ENCODE measurements around the gene MAP2K1.

Gene MAP2K1

GRCh38 chr15:66505818-66506217 lies 119.1 kb downstream of the MAP2K1 start:
- TF ChIP-seq, protein P1, sequence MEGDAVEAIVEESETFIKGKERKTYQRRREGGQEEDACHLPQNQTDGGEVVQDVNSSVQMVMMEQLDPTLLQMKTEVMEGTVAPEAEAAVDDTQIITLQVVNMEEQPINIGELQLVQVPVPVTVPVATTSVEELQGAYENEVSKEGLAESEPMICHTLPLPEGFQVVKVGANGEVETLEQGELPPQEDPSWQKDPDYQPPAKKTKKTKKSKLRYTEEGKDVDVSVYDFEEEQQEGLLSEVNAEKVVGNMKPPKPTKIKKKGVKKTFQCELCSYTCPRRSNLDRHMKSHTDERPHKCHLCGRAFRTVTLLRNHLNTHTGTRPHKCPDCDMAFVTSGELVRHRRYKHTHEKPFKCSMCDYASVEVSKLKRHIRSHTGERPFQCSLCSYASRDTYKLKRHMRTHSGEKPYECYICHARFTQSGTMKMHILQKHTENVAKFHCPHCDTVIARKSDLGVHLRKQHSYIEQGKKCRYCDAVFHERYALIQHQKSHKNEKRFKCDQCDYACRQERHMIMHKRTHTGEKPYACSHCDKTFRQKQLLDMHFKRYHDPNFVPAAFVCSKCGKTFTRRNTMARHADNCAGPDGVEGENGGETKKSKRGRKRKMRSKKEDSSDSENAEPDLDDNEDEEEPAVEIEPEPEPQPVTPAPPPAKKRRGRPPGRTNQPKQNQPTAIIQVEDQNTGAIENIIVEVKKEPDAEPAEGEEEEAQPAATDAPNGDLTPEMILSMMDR (IDR thresholded peaks at IDR 0.05; ENCODE audit: borderline replicate concordance, control extremely low read depth, extremely low read depth, insufficient read depth, missing control alignments), result no peak
- DNase-seq (ENCODE audit: low spot score), result no peak
- in situ Hi-C loops (cut with MboI; ENCODE audit: low sequenced_read_pairs, unreplicated experiment), result no loop called here

DNA sequence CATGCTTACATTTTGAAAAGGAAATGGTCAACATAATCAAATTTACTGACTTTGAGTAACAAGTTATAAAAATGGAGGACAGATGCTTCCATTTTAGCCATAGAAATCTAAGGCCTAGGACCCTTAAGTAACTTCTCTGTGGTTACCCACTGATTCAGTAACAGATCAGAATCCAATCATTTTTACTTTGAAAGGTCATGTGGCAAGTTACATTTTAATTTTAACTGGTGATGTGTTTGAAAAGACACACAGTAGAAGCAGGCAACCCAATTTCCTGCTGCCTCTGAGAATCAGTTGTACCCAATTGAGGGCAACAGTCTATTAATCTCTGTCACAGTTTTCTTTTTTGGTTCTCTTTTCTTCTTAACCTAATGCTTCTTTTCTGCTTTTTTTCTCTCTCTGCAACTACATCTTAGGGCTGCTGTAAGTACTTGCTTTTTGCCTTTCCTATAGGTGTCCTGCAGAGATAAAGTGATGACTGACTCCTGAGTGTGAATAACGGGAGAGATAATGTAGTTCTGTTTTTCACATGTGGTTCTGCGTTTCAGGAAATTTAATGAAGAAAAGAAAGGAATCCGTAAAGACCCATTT lies 121.7 kb downstream of the MAP2K1 start:
- TF ChIP-seq, protein P1 (IDR thresholded peaks at IDR 0.05; ENCODE audit: borderline replicate concordance, control extremely low read depth, extremely low read depth, insufficient read depth, missing control alignments), result no peak
- DNase-seq (ENCODE audit: low spot score), result no peak
- in situ Hi-C loops (cut with MboI; ENCODE audit: low sequenced_read_pairs, unreplicated experiment), result no loop called here

- no peak for DNase-seq (ENCODE audit: low spot score)
- TF ChIP-seq, protein P1 (IDR thresholded peaks at IDR 0.05; ENCODE audit: borderline replicate concordance, control extremely low read depth, extremely low read depth, insufficient read depth, missing control alignments), result no peak
- in situ Hi-C loops (cut with MboI; ENCODE audit: low sequenced_read_pairs, unreplicated experiment), result no loop called here
Measured at GRCh38 chr15:66514586-66514985, 127.9 kb downstream of the MAP2K1 start.

DNA sequence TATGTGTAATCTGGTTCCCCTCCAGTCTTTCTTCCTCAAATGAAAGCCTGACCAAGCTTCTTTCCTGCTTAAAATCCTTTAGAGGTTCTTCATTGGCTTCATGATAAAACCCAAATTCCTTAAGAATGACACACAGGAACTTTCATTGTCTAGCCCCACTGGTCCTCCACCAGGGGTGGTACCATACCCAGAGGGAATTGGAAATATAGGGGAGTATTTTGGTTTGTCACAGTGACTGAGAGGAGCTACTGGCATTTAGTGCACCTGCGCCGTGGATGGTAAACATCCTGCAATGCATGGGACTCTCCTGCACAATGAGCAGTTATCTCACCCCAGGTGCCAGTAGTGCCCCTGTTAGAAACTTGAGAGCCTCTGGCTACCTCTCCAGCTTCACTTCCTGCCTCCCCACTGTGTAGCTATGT lies 129.2 kb downstream of the MAP2K1 start:
- no peak for DNase-seq (ENCODE audit: low spot score)
- TF ChIP-seq, protein P1 (IDR thresholded peaks at IDR 0.05; ENCODE audit: borderline replicate concordance, control extremely low read depth, extremely low read depth, insufficient read depth, missing control alignments), result no peak
- in situ Hi-C loops (cut with MboI; ENCODE audit: low sequenced_read_pairs, unreplicated experiment), result no loop called here

GRCh38 chr15:66523926-66524325 lies 137.2 kb downstream of the MAP2K1 start:
- TF ChIP-seq, protein P1 (IDR thresholded peaks at IDR 0.05; ENCODE audit: borderline replicate concordance, control extremely low read depth, extremely low read depth, insufficient read depth, missing control alignments), result no peak
- in situ Hi-C loops (cut with MboI; ENCODE audit: low sequenced_read_pairs, unreplicated experiment), result no loop called here
- no peak for DNase-seq (ENCODE audit: low spot score)

DNA sequence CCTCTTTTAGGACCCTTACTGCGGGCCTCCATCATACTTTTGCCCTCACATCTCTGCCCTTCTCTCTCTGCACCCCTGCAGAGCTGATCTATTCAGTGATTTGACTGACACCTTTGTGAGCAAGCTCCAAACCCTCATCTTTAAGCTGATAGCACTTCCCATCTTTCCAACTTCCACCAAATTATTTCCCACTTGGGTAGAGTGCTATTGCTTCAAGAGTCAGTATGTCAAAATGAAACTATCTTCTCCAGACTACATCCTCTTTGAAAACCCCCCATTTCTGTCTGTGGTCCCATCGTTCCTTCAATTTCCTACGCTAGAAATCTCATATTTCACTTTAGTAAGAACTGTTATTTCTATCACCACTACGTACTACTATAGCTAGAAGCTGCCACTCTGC lies 138.1 kb downstream of the MAP2K1 start:
- DNase-seq (ENCODE audit: low spot score), result no peak
- TF ChIP-seq, protein P1 (IDR thresholded peaks at IDR 0.05; ENCODE audit: borderline replicate concordance, control extremely low read depth, extremely low read depth, insufficient read depth, missing control alignments), result no peak

More for the DNA sequence above, 138.1 kb downstream of the MAP2K1 start:
- in situ Hi-C loops (cut with MboI; ENCODE audit: low sequenced_read_pairs, unreplicated experiment), result no loop called here

Data from GM13976 (cell line).